Neural progenitor cell (in vitro differentiated cells): ENCODE measurements around the gene KIAA0753.

Experiments used
- CTCF ChIP-seq: fragments of 200-600 bp; sonication (generic); IDR thresholded peaks from 2 replicates; pipeline ENCODE4 v1.5.1; 2017; ENCODE audit warnings: antibody characterized with exemption, mild to moderate bottlenecking
- EZH2 ChIP-seq: fragments of 200-600 bp; sonication (generic); IDR thresholded peaks from 2 replicates; pipeline ENCODE4 v1.6.1; 2017; ENCODE audit warnings: antibody characterized with exemption, mild to moderate bottlenecking, moderate library complexity
- EZH2phosphoT487 ChIP-seq: fragments of 200-600 bp; sonication (generic); IDR thresholded peaks from 2 replicates; pipeline ENCODE4 v1.6.1; 2017; ENCODE audit warnings: antibody characterized with exemption

GRCh38 chr17:6632530-6632929 lies 8.0 kb downstream of the KIAA0753 start:
- TF ChIP-seq CTCF (no peak), EZH2 (no peak), EZH2phosphoT487 (no peak)
